DMS79 (cell line): ENCODE measurements around the gene ARHGAP11B.
"Not testable (repeated sequence)": the region's sequence is repeated elsewhere in the genome, so short reads cannot be mapped to it uniquely, and the experiment has no call there.

Experiments
- DNase-seq: peaks from one replicate; lab custom pipeline; 2025; lab: John Stamatoyannopoulos, UW

ARHGAP11B gene

GRCh38 chr15:30625436-30626193 is at the start of gene ARHGAP11B:
ARHGAP11B (plus strand) TSS chr15:30626128.
- not testable (repeated sequence) for DNase-seq

- DNase-seq, result not testable (repeated sequence)
These were observed 46.4 kb upstream of the ARHGAP11B start for GRCh38 chr15:30579394-30579970.

- not testable (repeated sequence) for DNase-seq
These were observed 45.2 kb upstream of the ARHGAP11B start for GRCh38 chr15:30580716-30581115.

- DNase-seq, result not testable (repeated sequence)
These were observed 27.0 kb upstream of the ARHGAP11B start for GRCh38 chr15:30598953-30599352.

- not testable (repeated sequence) for DNase-seq
These were observed 22.1 kb upstream of the ARHGAP11B start, which contains the start of gene GOLGA8H for GRCh38 chr15:30603796-30604195. GOLGA8H (plus strand) TSS chr15:30604028; CDS start chr15:30604126, 98 bp downstream.

- DNase-seq, result not testable (repeated sequence)
These were observed 13.7 kb upstream of the ARHGAP11B start for GRCh38 chr15:30612271-30612670.

GRCh38 chr15:30621342-30621741 is 4.6 kb upstream of the ARHGAP11B start:
- DNase-seq, result not testable (repeated sequence)

- not testable (repeated sequence) for DNase-seq
These were observed 252 bp downstream of the ARHGAP11B start for GRCh38 chr15:30626194-30626565.

GRCh38 chr15:30626632-30627031 is 704 bp downstream of the ARHGAP11B start:
- DNase-seq, result not testable (repeated sequence)

- no peak for DNase-seq
These were observed 24.3 kb downstream of the ARHGAP11B start for GRCh38 chr15:30650012-30650929.

GRCh38 chr15:30661154-30661553 is 35.2 kb downstream of the ARHGAP11B start:
- DNase-seq, result not testable (repeated sequence)

- not testable (repeated sequence) for DNase-seq
These were observed 43.7 kb downstream of the ARHGAP11B start for GRCh38 chr15:30669621-30670020.

GRCh38 chr15:30670056-30670455 is 44.1 kb downstream of the ARHGAP11B start:
- no peak for DNase-seq

- DNase-seq, result no peak
These were observed 45.4 kb downstream of the ARHGAP11B start for GRCh38 chr15:30671309-30671708.

GRCh38 chr15:30675126-30675525 is 49.2 kb downstream of the ARHGAP11B start:
- DNase-seq, result no peak

- DNase-seq, result not testable (repeated sequence)
These were observed 50.0 kb downstream of the ARHGAP11B start for GRCh38 chr15:30675891-30676290.

GRCh38 chr15:30680997-30681396 is 55.1 kb downstream of the ARHGAP11B start:
- not testable (repeated sequence) for DNase-seq

- DNase-seq, result not testable (repeated sequence)
These were observed 59.9 kb downstream of the ARHGAP11B start for GRCh38 chr15:30685709-30686285.

- not testable (repeated sequence) for DNase-seq
These were observed 60.7 kb downstream of the ARHGAP11B start for GRCh38 chr15:30686651-30687050.
